ENCODE results near the gene FAM24A.

GRCh38 chr10:122882766-122883165 lies 27.6 kb upstream of the FAM24A start:
- TF ChIP-seq CEBPB (IDR thresholded peaks at IDR 0.05) (no peak), EP300 (IDR thresholded peaks at IDR 0.05; ENCODE audit: borderline replicate concordance) (no peak), RAD21 (IDR thresholded peaks at IDR 0.05; ENCODE audit: low read depth) (no peak), CREB1 (IDR thresholded peaks at IDR 0.05; ENCODE audit: low read depth) (no peak), REST (IDR thresholded peaks at IDR 0.05; ENCODE audit: low read depth) (no peak), MAX (IDR thresholded peaks at IDR 0.05) (no peak), TCF12 (IDR thresholded peaks at IDR 0.05; ENCODE audit: low read depth) (no peak), NFIC (IDR thresholded peaks at IDR 0.05) (no peak), YY1 (IDR thresholded peaks at IDR 0.05; ENCODE audit: low read depth) (no peak), TAF1 (IDR thresholded peaks at IDR 0.05; ENCODE audit: low read depth) (no peak), EGR1 (IDR thresholded peaks at IDR 0.05) (no peak), FOXM1 (IDR thresholded peaks at IDR 0.05; ENCODE audit: borderline replicate concordance, low read depth) (no peak), ZBTB7A (IDR thresholded peaks at IDR 0.05; ENCODE audit: low read depth) (no peak), TEAD4 (IDR thresholded peaks at IDR 0.05) (no peak)

All from Ishikawa (cell line).